GM21786 (cell line): ENCODE data around the gene TUBE1.

Source experiments
- ATAC-seq: cut with Tn5 transposase; IDR thresholded peaks from one replicate; pipeline ENCODE4 v1.9.1; 2021; ENCODE audit not compliant: unreplicated experiment

TUBE1 gene

DNA sequence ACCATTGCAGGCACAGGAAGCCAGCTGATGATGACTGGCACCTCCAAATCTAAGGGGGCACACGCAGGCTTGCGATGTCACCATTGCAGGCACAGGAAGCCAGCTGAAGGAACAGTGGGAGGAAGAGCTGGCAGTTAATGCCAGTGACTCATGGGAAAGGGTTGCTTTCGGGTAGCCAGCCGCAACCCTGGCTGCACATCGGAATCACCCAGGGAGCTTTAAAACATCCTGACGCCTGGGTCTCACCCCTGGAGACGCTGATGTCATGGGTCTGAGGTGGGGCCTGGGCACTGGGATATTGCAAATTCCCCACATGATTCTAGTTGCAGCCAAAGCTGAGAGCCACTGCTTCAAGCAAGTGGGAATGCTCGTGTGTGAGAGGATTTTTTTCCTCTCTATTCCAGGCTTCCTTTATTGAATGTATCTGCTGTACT, 49.5 kb downstream of the TUBE1 start:
- no peak for ATAC-seq

DNA sequence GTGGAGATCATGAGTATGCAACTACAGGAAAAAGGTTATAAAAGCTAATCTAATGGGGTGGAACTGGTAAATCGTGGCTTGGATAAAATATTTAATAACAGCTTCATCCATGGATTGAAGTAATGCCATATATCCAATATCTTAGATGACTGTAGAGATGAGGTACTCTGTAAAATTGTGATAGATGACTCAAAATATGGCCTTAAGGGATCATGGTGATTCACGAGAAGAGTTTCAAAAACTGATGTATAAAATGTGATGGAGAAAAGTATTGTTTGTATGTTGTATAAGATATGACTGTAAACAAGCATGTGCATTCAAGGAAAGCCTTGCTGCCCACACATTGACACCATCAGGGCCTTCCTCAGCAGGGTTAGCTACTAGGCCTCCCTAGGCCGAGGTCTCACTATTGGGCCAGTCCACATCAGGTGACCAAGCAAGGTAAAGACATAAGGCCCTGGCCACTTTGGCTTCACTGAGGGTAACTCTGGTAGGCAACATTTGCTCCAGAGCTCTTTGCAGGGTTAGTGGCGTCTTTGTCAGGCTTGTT, 51.1 kb downstream of the TUBE1 start:
- no peak for ATAC-seq

DNA sequence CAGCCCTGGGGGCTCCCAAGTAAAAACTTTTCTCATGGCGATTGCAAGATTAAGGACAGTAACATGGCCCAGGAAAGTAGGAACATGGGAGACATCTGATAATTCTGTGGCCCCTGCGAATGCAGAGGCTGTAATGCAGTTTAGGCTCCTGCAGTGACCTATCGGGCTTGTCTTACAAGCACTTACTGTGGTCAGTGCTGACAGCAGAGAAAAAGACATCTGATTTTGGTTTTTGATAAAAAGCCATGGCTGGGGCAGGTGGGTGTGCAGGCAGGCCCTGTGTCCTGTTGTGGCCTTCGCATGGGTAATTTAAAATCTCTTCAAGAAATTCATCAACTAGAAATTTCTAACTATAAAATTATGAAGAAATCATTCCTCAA, 52.7 kb downstream of the TUBE1 start:
- ATAC-seq = no peak

DNA sequence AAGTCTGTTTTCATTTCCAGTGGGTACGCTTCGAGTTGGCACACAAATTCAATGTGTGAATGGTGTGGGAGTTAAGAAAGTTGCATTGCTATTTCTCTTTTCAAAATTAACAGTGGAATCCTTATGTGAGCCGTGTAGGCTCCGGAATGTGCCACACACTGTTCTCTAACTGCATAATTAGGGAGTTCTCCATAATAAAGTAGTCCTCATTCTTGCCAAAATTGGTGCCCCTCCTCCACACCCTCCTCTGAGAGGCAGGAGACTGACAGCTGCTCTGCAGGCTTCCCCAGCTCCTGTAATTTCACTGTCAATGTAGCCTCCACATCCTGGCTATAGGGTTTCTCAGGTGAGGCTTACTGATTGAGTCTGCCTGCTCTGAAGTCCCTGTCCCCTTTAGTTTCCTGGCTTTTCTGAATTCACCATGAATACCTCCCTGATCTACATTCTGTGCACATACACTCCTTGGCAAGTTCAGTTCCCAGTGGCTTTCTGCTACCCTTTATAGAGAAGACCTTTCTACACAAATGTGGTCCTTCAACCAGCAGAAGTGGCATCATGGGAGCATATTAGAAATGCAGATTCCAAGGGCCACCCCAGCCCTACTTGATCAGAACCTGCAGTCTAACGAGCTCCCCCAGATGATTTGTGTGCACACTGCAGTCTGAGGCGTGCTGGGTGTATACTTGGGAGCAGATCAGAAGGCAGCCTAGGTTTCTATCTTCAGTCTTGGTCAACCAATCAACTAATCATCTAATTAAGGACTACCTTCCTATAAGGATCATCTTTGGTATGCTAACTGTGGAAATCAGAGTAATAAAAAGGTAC, 53.3 kb downstream of the TUBE1 start:
- no peak for ATAC-seq

DNA sequence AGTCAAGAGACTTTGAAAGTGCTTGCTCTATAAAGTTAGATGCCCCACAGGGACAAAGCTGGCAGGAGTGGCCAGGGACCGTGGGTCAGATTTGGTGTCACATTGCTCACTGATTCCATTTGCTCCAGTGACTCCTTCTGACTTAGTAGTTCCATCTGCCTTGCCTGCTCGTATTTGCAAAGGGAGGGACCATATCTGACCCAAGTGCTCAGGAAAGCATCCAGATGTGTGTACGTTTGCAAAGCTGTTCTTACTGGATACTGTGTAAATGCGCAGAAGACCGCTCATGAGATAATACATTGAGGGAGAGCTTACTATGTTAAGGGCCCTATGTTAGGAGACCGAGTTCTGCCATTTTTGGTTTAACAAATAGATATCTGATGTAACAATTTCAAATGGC, 54.6 kb downstream of the TUBE1 start:
- no peak for ATAC-seq

DNA sequence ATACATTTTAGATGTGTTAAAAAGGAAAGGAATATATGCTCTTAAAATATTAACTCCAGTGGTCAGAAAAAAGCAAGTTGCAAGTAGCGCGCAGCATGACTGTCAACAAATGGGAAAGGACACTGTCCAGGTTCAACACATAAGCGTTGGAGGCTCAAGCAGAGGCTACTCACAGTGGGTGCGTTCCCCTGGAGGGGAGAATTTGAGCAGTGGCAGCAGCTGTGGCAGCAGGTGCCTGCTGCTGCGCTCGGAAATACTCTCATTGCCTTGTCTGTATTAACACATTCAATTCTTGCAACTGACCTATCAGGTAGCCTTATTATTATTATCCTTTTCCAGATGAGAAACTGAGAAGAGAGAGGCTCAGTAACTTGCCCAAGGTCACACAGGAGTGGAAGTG, 55.3 kb downstream of the TUBE1 start:
- ATAC-seq = no peak

DNA sequence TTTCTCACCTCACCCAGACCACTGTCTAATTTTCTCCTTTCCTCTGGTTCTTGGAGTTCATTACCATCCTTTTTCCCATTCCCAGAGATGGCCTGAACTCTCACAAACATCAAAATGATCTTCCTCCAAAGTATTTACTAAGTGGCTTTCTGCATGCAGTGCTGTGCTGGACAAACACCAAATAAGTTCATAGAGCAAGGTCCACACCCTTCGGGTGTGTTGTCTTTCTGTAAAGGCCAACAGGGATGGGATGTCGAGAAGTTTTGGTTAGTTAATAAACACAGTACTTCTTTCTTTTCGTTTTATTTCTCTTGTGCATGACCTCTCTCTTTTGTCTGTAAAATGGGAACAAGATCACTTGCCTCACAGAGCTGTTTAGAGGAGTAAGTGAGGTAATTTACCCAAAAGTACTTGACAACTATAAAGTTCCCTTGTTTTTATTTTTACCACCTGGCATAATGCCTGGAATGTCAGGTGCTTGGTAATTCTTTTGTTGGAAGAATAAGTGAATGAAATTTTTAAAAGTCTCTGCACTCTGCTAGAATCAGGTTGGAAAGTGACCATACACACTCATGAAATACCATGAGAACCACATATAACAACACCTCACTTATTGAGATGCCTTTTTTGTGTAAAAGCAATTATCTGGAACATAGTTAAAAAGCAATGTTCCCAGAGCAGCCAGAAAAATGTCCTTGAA, 56.2 kb downstream of the TUBE1 start:
- no peak for ATAC-seq

DNA sequence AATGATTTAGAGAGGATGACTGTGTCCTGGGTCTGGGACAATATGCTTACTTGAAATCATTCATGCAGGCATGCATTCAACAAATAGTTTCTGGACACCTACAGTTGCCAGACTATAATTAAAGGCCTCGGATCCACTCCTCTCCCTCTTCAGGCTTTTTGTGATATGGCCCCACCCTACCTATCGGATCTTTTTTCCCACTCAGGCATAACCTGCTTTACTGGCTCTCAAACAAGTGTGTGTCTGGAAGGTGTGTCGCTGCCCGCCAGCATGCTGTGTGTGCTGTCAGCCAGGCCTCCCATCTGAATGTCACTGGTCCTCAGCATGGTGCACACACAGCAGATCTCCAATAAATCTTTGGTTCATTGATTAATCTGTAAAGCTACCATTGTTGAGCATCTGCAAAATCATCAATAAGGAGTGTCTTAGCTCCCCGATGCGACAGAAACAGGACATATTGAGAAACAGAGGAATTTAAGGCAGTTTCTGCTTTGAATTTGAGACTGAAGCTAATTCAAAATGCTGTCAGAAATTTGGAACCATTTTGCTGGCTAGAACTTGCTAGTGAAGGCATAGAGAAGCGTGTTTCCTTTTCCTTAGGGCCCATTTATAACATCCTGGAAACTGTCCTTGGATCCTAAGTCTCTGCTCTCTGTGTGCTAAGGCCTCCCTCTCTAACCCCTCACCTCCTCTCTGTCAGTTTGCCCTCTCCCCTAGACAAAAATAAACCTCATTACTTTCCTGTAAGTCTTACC, 56.9 kb downstream of the TUBE1 start:
- no peak for ATAC-seq

DNA sequence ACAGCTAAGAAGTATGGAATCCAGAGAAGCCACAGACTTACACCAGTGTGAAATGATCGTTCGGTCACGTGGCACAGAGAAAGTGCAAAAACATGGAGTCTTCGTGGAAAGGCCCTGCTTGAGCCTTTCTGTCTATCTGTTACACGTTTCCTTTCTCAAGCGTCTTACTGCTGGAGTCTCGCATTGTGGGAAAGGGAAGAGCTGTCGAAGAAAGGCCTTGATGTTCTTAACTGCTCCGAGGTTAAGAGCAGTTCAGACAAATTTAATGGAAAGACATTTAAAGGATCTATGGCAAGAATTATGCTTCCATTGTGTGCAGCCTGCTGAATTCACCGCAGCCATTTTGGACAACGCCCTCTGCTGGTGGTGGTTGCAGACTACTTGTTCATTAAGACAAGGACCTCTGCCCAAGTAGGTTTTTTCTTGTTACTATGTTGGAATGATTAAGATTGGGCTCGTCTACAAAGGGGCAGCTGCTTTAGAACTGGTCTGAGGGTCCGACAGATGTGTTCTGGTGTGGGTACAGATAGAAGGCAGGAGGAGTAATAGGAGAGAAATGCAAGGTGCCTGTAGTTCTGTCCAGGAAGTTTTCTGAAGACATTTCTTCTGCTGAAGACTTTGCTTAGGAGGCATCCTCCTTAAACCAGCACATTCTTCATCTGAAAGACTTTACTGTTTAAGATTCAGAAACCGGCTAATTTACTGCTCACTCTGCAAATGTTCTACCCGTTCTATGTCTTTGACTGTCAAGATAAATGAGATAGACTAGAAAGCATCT, 58.0 kb downstream of the TUBE1 start:
- peak; percentile 62 for ATAC-seq

DNA sequence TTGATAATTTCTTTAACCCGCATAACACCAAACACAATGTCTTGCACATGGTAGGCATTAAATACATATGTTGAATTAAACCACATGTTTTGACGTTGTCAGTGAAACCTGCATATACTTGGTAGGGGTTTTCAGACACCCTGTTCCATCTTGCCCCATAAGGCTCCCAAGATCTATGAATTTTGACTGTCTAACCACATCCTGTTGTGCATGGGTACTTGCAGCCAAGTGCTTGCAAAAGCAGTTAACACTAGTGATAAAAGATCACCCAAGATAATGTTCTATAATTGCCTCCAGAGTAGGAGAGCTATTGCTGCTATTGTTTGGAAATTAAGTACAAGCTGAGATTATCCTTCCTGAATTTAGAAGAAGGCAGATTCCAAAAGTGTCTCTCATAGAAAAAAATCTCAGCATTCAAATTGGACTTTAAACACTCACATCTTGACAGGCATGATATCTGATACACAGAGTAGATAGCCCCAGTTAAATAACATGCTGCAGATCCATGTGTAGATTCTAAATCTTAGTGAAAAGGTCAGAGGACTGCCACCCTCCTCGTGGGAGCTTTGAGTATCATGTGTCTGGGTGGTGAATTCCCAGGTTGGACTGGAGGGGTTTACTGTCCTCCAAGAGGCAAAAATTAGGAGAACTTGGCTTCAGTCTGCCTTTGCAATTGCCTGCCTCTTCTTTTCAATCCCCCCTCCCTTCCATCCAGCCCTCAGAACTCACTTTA, 59.2 kb downstream of the TUBE1 start:
- peak; percentile 72 for ATAC-seq

DNA sequence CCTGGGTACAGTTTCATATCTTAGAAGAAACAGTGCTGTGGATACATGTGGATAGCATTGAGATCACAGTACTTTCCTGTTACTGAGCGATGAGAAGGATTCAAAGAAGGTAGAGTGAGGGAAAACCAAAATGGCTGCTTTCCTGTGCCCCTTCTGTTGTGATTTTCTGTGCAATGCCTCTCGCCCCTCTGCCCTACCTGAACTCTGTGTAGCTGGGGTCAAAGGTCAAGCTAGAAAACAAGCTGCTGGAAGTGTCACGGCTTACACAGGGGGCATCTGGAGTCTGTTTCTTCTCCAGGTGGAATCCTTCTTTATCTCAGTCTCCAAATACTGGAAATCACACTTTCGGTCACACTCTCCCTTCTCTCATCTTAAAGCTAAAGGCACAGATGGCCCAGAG, 60.3 kb downstream of the TUBE1 start:
- ATAC-seq = no peak

DNA sequence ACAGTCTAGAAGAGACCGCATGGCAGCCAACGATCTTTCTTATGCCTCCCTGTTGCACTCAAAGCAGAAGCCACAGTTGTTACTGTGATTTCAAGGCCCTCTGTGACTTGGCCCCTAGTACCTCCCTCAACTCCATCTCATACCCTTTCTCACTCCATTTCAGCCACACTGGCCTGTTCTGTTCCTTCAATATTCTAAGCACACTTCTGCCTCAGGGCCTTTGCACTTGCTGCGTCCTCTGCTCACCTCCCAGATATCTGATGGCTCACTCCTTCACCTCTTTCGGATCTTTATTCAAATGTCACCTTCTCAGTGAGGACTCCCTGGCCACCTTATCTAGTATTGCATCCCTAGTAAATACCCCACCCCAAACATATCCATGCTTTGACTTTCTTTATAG, 62.8 kb downstream of the TUBE1 start:
- ATAC-seq = no peak

DNA sequence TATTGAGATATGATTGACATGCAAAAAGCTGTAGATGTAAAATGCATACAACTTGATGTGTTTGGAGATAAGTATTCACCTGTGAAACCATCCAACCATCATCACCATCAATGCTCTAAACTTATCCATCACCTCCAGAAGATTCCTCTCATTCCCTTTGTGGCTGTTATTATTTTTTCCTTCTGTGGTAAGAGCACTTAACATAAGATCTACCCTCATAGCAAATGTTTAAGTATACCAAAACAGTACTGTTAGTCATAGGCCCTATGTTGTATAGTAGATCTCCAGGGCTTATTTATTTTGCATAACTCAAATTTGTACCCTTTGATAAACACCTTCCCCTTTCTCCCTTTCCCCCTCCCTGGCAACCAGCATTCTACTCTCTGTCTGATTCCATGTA, 64.5 kb downstream of the TUBE1 start:
- no peak for ATAC-seq

DNA sequence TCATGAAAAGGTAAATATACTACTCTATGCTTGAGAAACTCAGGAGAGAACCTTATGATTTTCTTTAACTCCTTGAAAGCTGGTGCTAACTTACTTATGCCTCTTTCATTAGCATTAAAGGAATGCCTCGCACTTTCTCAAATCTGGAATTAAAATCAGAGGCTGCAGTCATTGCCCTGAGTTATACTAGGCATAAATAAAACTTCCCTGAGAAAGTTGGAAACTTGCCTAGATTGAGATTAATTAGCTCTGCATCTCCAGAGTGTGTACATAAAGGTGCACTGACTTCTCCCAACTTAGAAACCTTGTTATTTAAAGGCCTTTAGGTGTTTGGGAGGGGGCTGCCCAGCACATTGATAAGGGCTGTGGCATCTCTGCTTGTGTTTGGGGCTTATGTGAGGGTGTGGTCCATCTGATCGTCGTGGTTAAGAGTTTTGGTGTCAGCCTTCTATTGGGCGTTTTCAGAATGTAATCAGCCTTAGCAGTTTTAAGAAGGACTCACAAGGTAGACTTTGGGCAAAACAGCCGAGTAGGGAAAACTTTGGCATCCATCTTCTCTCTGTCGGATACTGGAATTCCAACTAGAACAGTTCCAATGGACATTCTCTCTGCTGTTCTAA, 65.5 kb downstream of the TUBE1 start:
- ATAC-seq = no peak
